DND-41 (cell line): ENCODE data around the gene CFAP251.

Experiments
- ATAC-seq: fragments of 200-7000 bp; cut with Tn5 transposase; 3 replicates; pipeline ENCODE4 v1.9.1; 2021; ENCODE audit warnings: low read depth; ENCODE audit not compliant: insufficient read depth
- DNase-seq: peaks from one replicate; pipeline ENCODE4 v3.0.0-alpha.2; 2020
- H2AFZ ChIP-seq: 2 replicates; pipeline ENCODE4 v1.6.0; 2012; ENCODE audit warnings: low read depth, low read length
- H3K27ac ChIP-seq: 2 replicates; pipeline ENCODE4 v1.5.1; 2012; ENCODE audit warnings: low read length, inconsistent platforms
- H3K27me3 ChIP-seq: fragments of 200-600 bp; sonication (generic); 2 replicates; pipeline ENCODE4 v1.6.0; 2012; ENCODE audit warnings: low read length, mild to moderate bottlenecking, inconsistent platforms; ENCODE audit not compliant: insufficient read depth, poor library complexity
- H3K36me3 ChIP-seq: 2 replicates; pipeline ENCODE4 v1.5.1; 2012; ENCODE audit warnings: low read length, inconsistent platforms; ENCODE audit not compliant: insufficient read depth
- H3K4me1 ChIP-seq: 2 replicates; pipeline ENCODE4 v1.5.1; 2012; ENCODE audit warnings: mild to moderate bottlenecking, low read length; ENCODE audit not compliant: insufficient read depth
- H3K4me2 ChIP-seq: 2 replicates; pipeline ENCODE4 v1.6.0; 2012; ENCODE audit warnings: mild to moderate bottlenecking, moderate library complexity, low read length, inconsistent platforms; ENCODE audit not compliant: insufficient read depth
- H3K4me3 ChIP-seq, 2 experiments: fragments of 200-600 bp in 1 of 2; shearing (Covaris generic) in 1 of 2; 2 replicates each; pipeline ENCODE4 v1.5.1; 2012 to 2016; ENCODE audit warnings: inconsistent platforms in 2 of 2, low read length in 2 of 2, mild to moderate bottlenecking in 2 of 2, low read depth in 1 of 2, moderate library complexity in 1 of 2
- H3K79me2 ChIP-seq: 2 replicates; pipeline ENCODE4 v1.6.0; 2012; ENCODE audit warnings: low read length, inconsistent platforms; ENCODE audit not compliant: insufficient read depth
- H3K9ac ChIP-seq: 2 replicates; pipeline ENCODE4 v1.6.0; 2012; ENCODE audit warnings: low read depth, mild to moderate bottlenecking, inconsistent platforms, low read length, moderate library complexity
- H3K9me3 ChIP-seq: 2 replicates; pipeline ENCODE4 v1.5.1; 2012; ENCODE audit warnings: low read length, moderate library complexity, mild to moderate bottlenecking, inconsistent platforms; ENCODE audit not compliant: insufficient read depth, severe bottlenecking
- H4K20me1 ChIP-seq: 2 replicates; pipeline ENCODE4 v1.6.0; 2012; ENCODE audit warnings: low read length; ENCODE audit not compliant: insufficient read depth
- CTCF ChIP-seq: IDR thresholded peaks from 2 replicates; pipeline ENCODE4 v1.5.1; 2012; ENCODE audit warnings: borderline replicate concordance, low read length, moderate library complexity, mild to moderate bottlenecking; ENCODE audit not compliant: poor library complexity, severe bottlenecking; ENCODE audit errors: extremely low read depth
- EZH2 ChIP-seq: IDR thresholded peaks from 3 replicates; pipeline ENCODE4 v1.6.1; 2012; ENCODE audit warnings: borderline replicate concordance, low read depth, mild to moderate bottlenecking, moderate library complexity, low read length, inconsistent platforms; ENCODE audit not compliant: severe bottlenecking

Gene CFAP251

GRCh38 chr12:122030424-122031035, 112.1 kb downstream of the CFAP251 start:
- ATAC-seq (peak; percentile 29; the same call in 1 of the 3 replicates), DNase-seq (no peak)
- Histone ChIP-seq H3K4me3 (no peak overlapping the region), H3K79me2 (peaks cover 100% of the 10 kb centered on the region), H2AFZ (no peak overlapping the region), H3K27ac (no peak overlapping the region), H3K4me1 (peaks cover 20% of the 10 kb centered on the region), H3K27me3 (no peaks in the 10 kb centered on the region), H3K9ac (no peak overlapping the region), H3K36me3 (peaks cover 56% of the 10 kb centered on the region), H3K4me2 (no peak overlapping the region), H3K9me3 (no peaks in the 10 kb centered on the region), H4K20me1 (peaks cover 81% of the 10 kb centered on the region)
- TF ChIP-seq EZH2 (no peak), CTCF (no peak)

GRCh38 chr12:122031342-122032216, 113.2 kb downstream of the CFAP251 start:
- Histone ChIP-seq H3K4me1 (peaks cover 17% of the 10 kb centered on the region), H3K79me2 (peaks cover 100% of the 10 kb centered on the region), H3K9me3 (no peaks in the 10 kb centered on the region), H3K27ac (peak overlapping the region; percentile 25), H3K9ac (no peak overlapping the region), H4K20me1 (peaks cover 83% of the 10 kb centered on the region), H3K4me2 (no peak overlapping the region), H3K27me3 (no peaks in the 10 kb centered on the region), H3K36me3 (peaks cover 67% of the 10 kb centered on the region), H2AFZ (no peak overlapping the region), H3K4me3 (no peak overlapping the region)
- ATAC-seq, result peak; percentile 77
- TF ChIP-seq CTCF (peak; percentile 74), EZH2 (no peak)
- DNase-seq, result peak; percentile 62

GRCh38 chr12:122032580-122032979, 114.2 kb downstream of the CFAP251 start:
- Histone ChIP-seq H3K27me3 (no peaks in the 10 kb centered on the region), H3K79me2 (peaks cover 97% of the 10 kb centered on the region), H3K36me3 (peaks cover 77% of the 10 kb centered on the region), H3K4me3 (no peak overlapping the region), H3K27ac (no peak overlapping the region), H3K4me2 (no peak overlapping the region), H3K9me3 (no peaks in the 10 kb centered on the region), H3K4me1 (peaks cover 10% of the 10 kb centered on the region; the same call in 1 of the 2 replicates), H4K20me1 (peaks cover 82% of the 10 kb centered on the region), H2AFZ (no peak overlapping the region), H3K9ac (no peak overlapping the region)
- no peak for TF ChIP-seq EZH2
- no peak for TF ChIP-seq CTCF
- no peak for ATAC-seq
- DNase-seq, result no peak
